ENCODE measurements around the gene CACHD1.
"Not testable (repeated sequence)": the region's sequence is repeated elsewhere in the genome, so short reads cannot be mapped to it uniquely, and the experiment has no call there.

CACHD1 gene

DNA sequence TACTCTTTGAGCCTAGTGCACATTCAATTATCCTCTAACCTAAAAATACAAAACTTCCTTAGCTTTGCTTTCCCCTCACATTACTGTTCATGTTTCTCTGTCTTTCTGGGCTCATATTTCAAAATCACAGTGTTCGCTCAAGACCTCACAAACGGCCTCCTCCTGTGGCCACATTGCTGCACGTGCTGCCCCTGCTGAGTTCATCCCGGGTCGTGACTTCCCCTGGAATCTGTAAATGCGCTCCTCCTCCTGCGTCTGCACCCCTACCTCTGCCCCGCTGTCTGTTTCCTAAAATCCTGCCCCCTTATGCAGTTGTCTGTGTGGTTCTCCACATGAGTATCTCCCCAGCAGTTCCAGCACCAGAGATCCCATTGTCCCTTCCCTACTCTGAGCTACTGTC lies 229.4 kb downstream of the CACHD1 start:
- H3K4me1 ChIP-seq = peaks cover 0 to 2% (median 0%) of the 10 kb centered on the region in 4 donors
- no peaks in the 10 kb centered on the region for H3K9me3 ChIP-seq
- intact Hi-C loops (cut with DNase I; ENCODE audit: low total_unique reads) = no loop called here
- DNase-seq = no peak
- H3K36me3 ChIP-seq = no peaks in the 10 kb centered on the region
- H3K27me3 ChIP-seq = no peaks in the 10 kb centered on the region
- TF ChIP-seq, protein P1, sequence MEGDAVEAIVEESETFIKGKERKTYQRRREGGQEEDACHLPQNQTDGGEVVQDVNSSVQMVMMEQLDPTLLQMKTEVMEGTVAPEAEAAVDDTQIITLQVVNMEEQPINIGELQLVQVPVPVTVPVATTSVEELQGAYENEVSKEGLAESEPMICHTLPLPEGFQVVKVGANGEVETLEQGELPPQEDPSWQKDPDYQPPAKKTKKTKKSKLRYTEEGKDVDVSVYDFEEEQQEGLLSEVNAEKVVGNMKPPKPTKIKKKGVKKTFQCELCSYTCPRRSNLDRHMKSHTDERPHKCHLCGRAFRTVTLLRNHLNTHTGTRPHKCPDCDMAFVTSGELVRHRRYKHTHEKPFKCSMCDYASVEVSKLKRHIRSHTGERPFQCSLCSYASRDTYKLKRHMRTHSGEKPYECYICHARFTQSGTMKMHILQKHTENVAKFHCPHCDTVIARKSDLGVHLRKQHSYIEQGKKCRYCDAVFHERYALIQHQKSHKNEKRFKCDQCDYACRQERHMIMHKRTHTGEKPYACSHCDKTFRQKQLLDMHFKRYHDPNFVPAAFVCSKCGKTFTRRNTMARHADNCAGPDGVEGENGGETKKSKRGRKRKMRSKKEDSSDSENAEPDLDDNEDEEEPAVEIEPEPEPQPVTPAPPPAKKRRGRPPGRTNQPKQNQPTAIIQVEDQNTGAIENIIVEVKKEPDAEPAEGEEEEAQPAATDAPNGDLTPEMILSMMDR (IDR thresholded peaks at IDR 0.05) = no peak
- H3K27ac ChIP-seq = no peak overlapping the region
- no peak overlapping the region for H3K4me3 ChIP-seq

DNA sequence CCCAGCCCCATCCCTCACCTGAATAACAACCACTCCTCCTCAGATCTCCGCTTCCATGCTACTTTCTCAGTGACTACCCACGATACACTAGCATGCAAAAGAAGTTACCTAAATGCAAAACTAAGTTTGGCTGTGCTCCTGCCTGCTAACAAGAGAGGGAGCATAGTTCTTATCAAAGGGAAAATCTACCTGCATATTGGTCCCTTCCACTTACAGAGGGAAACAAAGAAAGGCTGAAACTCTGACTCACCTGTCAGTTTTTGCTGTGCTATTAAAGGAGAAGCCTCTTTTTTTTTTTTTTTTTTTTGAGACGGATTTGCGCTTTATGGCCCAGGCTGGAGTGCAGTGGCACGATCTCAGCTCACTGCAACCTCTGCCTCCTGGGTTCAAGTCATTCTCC lies 231.1 kb downstream of the CACHD1 start:
- no peaks in the 10 kb centered on the region for H3K9me3 ChIP-seq
- TF ChIP-seq, protein P1 (IDR thresholded peaks at IDR 0.05) = no peak
- no peaks in the 10 kb centered on the region for H3K36me3 ChIP-seq

DNA sequence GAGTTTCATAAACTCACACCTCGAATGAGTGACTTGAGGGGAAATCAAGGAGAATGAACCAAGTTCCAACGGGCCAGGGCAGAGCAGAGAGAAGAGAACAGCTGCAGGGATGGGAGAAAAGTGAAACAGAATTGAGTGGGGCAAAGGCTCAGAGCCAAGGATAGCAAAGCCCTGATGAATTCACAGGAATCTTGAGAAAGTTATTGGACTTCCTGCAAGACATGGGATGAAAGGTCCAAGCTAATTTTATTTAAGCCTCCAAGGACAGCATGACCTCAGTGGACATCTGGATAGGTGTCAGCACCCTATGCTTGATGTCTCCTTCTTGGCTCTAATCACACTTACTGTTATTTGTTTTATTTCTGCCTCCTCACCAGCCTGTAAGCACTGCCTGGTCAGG lies 232.0 kb downstream of the CACHD1 start:
- Histone ChIP-seq H3K36me3 (no peaks in the 10 kb centered on the region), H3K27me3 (no peaks in the 10 kb centered on the region), H3K4me1 (peaks cover 0 to 2% (median 0%) of the 10 kb centered on the region in 4 donors), H3K9me3 (no peaks in the 10 kb centered on the region), H3K27ac (no peak overlapping the region), H3K4me3 (no peak overlapping the region)
- TF ChIP-seq, protein P1 (IDR thresholded peaks at IDR 0.05) = no peak
- no peak for DNase-seq
- intact Hi-C loops (cut with DNase I; ENCODE audit: low total_unique reads) = no loop called here

More for the DNA sequence above, 231.1 kb downstream of the CACHD1 start:
- intact Hi-C loops (cut with DNase I; ENCODE audit: low total_unique reads) = no loop called here
- no peaks in the 10 kb centered on the region for H3K27me3 ChIP-seq
- no peak overlapping the region for H3K27ac ChIP-seq
- peaks cover 0 to 2% (median 0%) of the 10 kb centered on the region in 4 donors for H3K4me1 ChIP-seq
- DNase-seq = no peak
- H3K4me3 ChIP-seq = no peak overlapping the region

DNA sequence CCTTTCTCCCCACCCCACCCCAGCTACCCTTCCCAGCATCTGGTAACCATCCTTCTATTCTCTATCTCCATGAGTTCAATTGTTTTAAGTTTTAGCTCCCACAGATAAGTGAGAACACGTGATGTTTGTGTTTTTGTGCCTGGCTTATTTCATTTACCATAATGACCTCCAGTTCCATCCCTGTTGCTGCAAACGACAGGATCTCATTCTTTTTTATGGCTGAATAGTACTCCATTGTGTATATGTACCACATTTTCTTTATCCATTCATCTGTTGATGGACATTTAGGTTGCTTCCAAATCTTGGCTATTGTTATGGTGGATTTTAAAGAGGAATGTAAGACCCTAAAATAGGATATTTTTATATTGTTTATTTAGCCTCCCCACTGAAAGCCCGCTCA lies 232.7 kb downstream of the CACHD1 start:
- H3K9me3 ChIP-seq; H3K27me3 ChIP-seq; intact Hi-C loops (cut with DNase I; ENCODE audit: low total_unique reads); H3K4me1 ChIP-seq; H3K36me3 ChIP-seq; H3K27ac ChIP-seq; H3K4me3 ChIP-seq; DNase-seq: not testable (repeated sequence)

DNA sequence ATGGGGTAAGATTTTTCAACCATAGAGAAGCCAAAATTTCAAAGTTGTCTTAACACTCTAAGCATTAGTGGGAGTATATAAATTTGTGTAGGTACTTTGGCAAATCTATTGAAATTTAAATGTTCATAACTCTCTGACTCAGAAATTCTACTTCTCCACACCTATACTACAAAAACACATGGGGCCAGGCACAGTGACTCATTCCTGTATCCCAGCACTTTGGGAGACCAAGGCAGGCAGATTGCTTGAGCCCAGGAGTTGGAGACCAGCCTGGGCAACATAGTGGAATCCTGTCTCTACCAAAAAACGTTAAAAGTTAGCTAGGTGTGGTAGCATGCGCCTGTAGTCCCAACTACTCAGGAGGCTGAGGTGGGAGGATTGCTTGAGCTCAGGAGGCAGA lies 233.7 kb downstream of the CACHD1 start:
- TF ChIP-seq, protein P1 (IDR thresholded peaks at IDR 0.05) = no peak
- Histone ChIP-seq H3K27me3 (no peaks in the 10 kb centered on the region), H3K27ac (no peak overlapping the region), H3K4me3 (no peak overlapping the region), H3K36me3 (no peaks in the 10 kb centered on the region), H3K4me1 (peaks cover 0 to 2% (median 0%) of the 10 kb centered on the region in 4 donors), H3K9me3 (no peaks in the 10 kb centered on the region)
- no peak for DNase-seq
- intact Hi-C loops (cut with DNase I; ENCODE audit: low total_unique reads) = no loop called here

DNA sequence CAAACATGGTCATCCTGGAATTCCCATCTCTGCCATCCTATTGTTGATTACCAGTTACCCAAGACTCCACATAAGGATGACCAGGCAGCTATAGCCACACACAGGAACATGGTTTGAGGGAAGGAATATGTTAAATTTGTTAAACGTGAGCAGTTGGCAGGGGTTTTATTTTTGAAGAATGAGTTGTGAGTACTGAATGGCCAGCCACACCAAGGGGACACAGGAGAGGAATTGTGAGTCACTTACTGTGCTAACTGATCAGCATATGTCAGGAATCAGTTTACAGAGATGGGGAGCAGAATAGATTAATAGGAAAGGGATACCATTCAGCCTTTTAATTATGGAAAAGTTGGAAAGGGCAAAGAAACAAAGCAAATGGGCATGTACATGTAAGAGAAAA lies 235.7 kb downstream of the CACHD1 start:
- no peak overlapping the region for H3K4me3 ChIP-seq
- H3K4me1 ChIP-seq = peaks cover 0 to 2% (median 0%) of the 10 kb centered on the region in 4 donors
- H3K27me3 ChIP-seq = no peaks in the 10 kb centered on the region
- intact Hi-C loops (cut with DNase I; ENCODE audit: low total_unique reads) = no loop called here
- no peaks in the 10 kb centered on the region for H3K36me3 ChIP-seq
- TF ChIP-seq, protein P1 (IDR thresholded peaks at IDR 0.05) = no peak
- no peaks in the 10 kb centered on the region for H3K9me3 ChIP-seq
- DNase-seq = no peak
- no peak overlapping the region for H3K27ac ChIP-seq
